ENCODE data around the gene NSMCE4A. TPM values are rescaled to one million over a fixed set of nuclear protein-coding genes. Genes with fewer than 3 reads are reported as not detected.

The NSMCE4A gene
- total and polyA plus RNA-seq, 9 of the 15 experiments (the other 6 are each of a cell fraction or from before 2014, with no cell fraction given): 8.4 to 88.5 (median 46.4) TPM

- no peaks in the 10 kb centered on the region for H3K9me3 ChIP-seq (replicated peaks; ENCODE audit: control insufficient read depth, insufficient read depth, low read depth, low read length)
- no peak overlapping the region for H3K4me3 ChIP-seq
- CTCF ChIA-PET (ENCODE audit: low intra/inter-chr PET ratio): no interaction called here
- no peak for DNase-seq (ENCODE audit: extremely low read depth in 1 of 4, low spot score in 3 of 4)
- no TSS peak for BruUV-seq (replicated peaks)
- no peak overlapping the region for H2AFZ ChIP-seq (ENCODE audit: low read depth, low read length)
- ATAC-seq: no peak
- no peak overlapping the region for H3K4me2 ChIP-seq (ENCODE audit: insufficient read depth, low read length)
- no peaks in the 10 kb centered on the region for H3K79me2 ChIP-seq (ENCODE audit: control insufficient read depth, insufficient read depth, low read length)
- no peaks in the 10 kb centered on the region for H4K20me1 ChIP-seq (replicated peaks; ENCODE audit: control insufficient read depth, insufficient read depth, low read length)
- intact Hi-C loops (cut with micrococcal nuclease) (no loop called here), in situ Hi-C loops (cut with MboI) (no loop called here)
- H3K4me1 ChIP-seq (replicated peaks in 1 of 2; ENCODE audit: control insufficient read depth in 2 of 2, insufficient read depth in 2 of 2, low read length in 2 of 2): no peaks in the 10 kb centered on the region
- FAIRE-seq: no peak
- H3K27me3 ChIP-seq (ENCODE audit: control insufficient read depth in 2 of 2, insufficient read depth in 2 of 2, low read length in 2 of 2): peaks cover 0 to 10% of the 10 kb centered on the region in 2 experiments; a peak in 4 of 5 replicates
- no peak overlapping the region for H3K9ac ChIP-seq (ENCODE audit: insufficient read depth in 1 of 2, low read depth in 2 of 2, low read length in 2 of 2)
- no peaks in the 10 kb centered on the region for H3K9me1 ChIP-seq (ENCODE audit: control insufficient read depth, insufficient read depth, low read length)
- 0% methylated on average over 3 of the region's 3 CpGs for WGBS (ENCODE audit: insufficient coverage, low coverage, missing lambda C conversion rate)
- H3K36me3 ChIP-seq (ENCODE audit: control insufficient read depth, insufficient read depth, low read length): no peaks in the 10 kb centered on the region
- POLR2A ChIA-PET: no interaction called here
- no peak overlapping the region for H3K27ac ChIP-seq (ENCODE audit: extremely low read depth, low read depth, low read length)
- TF ChIP-seq ARNT (IDR thresholded peaks at IDR 0.05) (no peak), CC2D1A (IDR thresholded peaks at IDR 0.05) (no peak), RBBP5 (IDR thresholded peaks at IDR 0.05; ENCODE audit: borderline replicate concordance, insufficient read depth, low read length, poor library complexity, severe bottlenecking) (no peak), HMBOX1 (IDR thresholded peaks at IDR 0.05) (no peak), EP400 (IDR thresholded peaks at IDR 0.05) (no peak), ZNF253 (CRISPR knock-in tag; conservative IDR thresholded peaks at IDR 0.05) (no peak), MBD2 (IDR thresholded peaks at IDR 0.05; ENCODE audit: borderline replicate concordance, low read depth) (no peak), ZC3H4 (CRISPR knock-in tag; IDR thresholded peaks at IDR 0.05; ENCODE audit: borderline replicate concordance) (no peak), ZNF507 (tag; conservative IDR thresholded peaks at IDR 0.05) (no peak), BCLAF1 (IDR thresholded peaks at IDR 0.05; ENCODE audit: borderline replicate concordance in 1 of 2, control insufficient read depth in 1 of 2, low read depth in 2 of 2, low read length in 1 of 2) (no peak), HIVEP1 (CRISPR knock-in tag; IDR thresholded peaks at IDR 0.05) (no peak)
- TF ChIP-seq, protein P1, sequence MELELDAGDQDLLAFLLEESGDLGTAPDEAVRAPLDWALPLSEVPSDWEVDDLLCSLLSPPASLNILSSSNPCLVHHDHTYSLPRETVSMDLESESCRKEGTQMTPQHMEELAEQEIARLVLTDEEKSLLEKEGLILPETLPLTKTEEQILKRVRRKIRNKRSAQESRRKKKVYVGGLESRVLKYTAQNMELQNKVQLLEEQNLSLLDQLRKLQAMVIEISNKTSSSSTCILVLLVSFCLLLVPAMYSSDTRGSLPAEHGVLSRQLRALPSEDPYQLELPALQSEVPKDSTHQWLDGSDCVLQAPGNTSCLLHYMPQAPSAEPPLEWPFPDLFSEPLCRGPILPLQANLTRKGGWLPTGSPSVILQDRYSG (tag; conservative IDR thresholded peaks at IDR 0.05; ENCODE audit: low read depth): no peak
- TF ChIP-seq, protein P2, sequence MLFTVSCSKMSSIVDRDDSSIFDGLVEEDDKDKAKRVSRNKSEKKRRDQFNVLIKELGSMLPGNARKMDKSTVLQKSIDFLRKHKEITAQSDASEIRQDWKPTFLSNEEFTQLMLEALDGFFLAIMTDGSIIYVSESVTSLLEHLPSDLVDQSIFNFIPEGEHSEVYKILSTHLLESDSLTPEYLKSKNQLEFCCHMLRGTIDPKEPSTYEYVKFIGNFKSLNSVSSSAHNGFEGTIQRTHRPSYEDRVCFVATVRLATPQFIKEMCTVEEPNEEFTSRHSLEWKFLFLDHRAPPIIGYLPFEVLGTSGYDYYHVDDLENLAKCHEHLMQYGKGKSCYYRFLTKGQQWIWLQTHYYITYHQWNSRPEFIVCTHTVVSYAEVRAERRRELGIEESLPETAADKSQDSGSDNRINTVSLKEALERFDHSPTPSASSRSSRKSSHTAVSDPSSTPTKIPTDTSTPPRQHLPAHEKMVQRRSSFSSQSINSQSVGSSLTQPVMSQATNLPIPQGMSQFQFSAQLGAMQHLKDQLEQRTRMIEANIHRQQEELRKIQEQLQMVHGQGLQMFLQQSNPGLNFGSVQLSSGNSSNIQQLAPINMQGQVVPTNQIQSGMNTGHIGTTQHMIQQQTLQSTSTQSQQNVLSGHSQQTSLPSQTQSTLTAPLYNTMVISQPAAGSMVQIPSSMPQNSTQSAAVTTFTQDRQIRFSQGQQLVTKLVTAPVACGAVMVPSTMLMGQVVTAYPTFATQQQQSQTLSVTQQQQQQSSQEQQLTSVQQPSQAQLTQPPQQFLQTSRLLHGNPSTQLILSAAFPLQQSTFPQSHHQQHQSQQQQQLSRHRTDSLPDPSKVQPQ (CRISPR knock-in tag; IDR thresholded peaks at IDR 0.05; ENCODE audit: borderline replicate concordance): no peak
Measured at GRCh38 chr10:122007415-122007814, 32.4 kb upstream of the NSMCE4A start.

Data from K562 (cell line).